HG03460 (cell line): Measurements from ENCODE around the gene COL1A1.

Experiments used
- ATAC-seq: cut with Tn5 transposase; IDR thresholded peaks from one replicate; pipeline ENCODE4 v1.9.1; 2021; ENCODE audit not compliant: unreplicated experiment

COL1A1 gene

DNA sequence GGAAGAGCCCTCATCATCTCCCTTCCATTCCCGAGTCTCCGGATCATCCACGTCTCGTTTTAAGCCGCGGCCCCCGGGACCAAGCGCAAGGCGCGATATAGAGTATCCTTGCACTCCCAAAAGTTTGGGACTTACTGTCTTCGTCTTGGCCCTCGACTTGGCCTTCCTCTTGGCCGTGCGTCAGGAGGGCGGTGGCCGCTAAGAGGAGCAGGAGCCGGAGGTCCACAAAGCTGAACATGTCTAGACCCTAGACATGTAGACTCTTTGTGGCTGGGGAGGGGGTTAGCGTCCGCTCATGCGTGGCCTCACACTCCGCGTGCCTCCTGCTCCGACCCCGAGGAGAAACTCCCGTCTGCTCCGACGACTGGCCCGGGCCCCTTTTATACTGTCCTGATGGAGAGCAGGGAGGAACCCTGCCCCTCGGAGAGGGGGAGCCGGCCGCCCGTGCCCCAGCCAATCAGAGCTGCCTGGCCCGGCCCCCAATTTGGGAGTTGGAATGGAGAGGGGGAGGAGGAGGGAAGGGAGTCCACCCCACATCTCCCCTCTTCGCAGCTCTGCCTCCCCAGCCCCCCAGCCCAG lies at the start of gene COL1A1:
Gene COL1A1, minus strand, starts transcription at position 356 of the 579 bp plus-strand sequence. Its CDS starts 118 bp downstream, at position 238.
- ATAC-seq: no peak

DNA sequence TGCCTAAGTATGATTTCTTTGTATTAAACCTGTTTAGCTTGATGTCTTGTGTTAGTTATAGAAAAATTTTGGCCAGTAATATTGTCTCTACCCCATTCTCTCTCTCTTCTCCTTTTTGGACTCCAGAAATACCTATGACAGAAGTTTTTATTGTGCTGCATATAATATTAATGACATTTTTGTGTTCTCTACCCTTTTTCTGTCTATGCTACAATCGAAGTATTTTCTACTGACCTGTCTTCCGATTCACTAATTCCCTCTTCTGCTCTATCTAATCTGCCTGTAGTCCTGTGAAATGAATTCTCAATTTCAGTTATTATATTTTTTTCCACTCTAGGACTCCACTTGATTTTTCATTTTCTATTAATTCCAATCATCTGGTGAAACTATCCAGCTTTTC lies 46.8 kb upstream of the COL1A1 start:
- ATAC-seq: no peak

DNA sequence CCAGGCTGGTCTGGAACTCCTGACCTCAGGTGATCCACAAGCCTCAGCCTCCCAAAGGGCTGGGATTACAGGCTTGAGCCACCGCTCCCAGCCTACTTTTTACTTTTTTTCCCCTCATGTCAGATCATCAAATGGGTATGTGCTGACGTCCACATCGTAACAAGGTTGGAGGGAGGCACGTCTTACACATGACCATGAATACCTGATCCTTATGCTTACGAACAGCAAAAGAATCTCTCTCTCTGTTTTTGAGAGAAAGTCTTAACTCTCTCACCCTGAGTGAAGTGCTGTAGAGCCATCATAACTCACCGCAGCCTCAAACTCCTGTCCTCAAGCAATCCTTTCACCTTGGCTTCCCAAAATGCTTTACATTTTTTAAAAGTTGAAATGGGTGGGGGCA lies 43.3 kb upstream of the COL1A1 start:
- no peak for ATAC-seq

DNA sequence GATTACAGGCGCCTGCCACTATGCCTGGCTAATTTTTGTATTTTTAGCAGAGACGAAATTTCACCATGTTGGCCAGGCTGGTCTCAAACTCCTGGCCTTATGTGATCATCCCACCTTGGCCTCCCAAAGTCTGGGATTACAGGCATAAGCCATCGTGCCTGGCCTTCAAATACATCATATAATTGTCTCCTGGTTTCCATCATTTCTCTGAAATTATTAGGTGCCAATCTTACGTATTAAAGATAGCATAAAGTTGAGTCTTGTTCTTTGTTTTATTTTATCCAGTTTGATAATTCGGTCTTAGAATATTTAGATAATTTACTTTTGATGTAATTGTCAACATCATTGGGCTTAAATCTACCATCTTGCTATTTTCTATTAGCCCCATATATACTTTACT lies 40.0 kb upstream of the COL1A1 start:
- ATAC-seq: no peak

DNA sequence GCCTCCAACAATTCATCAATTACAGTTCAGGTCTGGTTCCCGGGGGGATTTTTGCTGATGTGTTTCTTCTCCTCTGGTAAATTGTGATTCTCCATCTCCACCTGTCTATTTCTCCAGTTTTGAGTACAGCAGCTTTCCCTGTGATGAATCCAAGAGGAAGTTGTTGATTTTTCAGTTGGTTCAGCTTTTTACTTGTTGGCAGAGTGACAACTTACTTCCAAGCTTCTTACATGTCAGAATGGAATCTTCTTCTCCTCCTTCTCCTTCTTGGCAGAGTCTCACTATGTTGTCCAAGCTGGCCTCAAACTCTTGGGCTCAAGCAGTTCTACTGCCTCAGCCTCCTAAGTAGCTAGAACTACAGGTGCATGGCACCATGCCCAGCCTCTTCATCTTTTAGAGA lies 39.4 kb upstream of the COL1A1 start:
- no peak for ATAC-seq

DNA sequence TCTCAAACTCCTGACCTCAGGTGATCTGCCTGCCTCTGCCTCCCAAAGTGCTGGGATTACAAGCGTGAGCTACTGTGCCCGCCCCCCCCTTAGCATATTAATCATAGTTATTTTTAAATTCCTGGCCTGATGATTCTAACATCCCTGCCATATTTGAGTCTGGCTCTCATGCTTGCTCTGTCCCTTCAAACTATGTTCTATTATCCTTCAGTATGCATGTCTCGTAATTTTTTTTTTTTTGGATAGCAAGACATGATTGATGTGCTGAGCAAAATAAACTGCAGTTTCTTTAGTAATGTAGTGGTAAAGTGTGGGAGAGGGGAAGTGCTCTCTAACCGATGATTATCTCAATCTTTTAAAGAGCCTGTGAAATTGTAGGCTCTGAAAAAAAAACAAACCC lies 38.5 kb upstream of the COL1A1 start:
- no peak for ATAC-seq

DNA sequence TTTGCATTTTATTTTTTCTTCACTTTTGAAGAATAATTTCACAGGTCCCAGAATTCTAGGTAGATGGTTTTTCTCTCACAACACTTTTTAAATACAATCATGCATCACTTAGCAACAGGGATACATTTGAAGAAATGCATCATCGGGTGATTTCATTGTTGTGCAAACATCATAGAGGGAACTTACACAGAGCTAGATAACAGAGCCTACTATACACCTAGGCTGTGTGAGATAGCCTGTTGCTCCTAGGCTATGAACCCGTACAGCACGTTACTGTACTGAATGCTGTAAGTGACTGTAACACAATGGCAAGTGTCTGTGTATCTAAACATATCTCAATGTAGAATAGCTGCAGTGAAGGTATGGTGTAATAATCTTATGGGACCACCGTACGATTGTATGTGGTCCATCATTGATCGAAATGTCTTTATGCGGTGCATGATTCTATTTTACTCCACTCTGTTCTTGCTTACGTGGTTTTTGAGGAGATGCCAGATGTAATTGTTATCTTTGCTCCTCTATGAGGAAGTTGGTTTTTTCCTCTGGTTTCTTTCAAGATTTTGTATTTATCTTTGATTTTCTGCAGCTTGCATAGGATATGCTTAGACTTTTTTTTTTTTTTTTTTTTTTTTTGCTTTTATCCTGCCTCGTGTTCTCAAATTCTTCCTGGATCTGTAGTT lies 37.3 kb upstream of the COL1A1 start:
- ATAC-seq: no peak

DNA sequence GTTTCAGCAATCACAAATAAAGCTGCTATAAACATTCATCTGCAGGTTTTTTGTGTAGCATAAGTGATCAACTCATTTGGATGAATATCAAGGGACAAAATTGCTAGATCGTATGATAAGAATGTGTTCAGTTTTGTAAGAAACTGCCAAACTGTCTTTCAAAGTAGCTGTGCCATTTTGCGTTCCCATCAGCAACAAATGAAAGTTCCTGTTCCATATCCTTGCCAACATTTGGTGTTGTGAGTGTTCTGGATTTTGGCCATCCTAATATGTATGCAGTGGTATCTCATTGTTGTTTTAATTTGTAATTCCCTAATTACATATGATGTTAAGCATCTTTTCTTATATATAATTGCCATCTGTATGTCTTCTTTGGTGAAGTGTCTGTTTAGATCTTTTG lies 36.5 kb upstream of the COL1A1 start:
- no peak for ATAC-seq

DNA sequence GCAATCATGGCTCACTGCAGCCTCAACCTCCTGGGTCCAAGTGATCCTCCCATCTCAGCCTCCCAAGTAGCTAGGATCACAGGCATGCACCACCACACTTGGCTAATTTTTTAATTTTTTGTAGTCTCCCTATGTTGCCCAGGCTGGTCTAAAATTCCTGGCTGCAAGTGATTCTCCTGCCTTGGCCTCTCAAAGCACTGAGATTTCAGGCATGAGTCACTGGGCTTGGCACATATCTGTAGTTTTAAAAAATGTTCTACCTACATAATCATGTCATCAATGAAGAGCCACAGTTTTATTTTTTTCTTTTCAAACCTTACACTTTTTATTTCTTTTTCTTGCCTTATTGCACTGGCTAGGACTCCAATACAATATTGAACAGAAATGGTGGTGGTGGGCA lies 33.1 kb upstream of the COL1A1 start:
- ATAC-seq: no peak

DNA sequence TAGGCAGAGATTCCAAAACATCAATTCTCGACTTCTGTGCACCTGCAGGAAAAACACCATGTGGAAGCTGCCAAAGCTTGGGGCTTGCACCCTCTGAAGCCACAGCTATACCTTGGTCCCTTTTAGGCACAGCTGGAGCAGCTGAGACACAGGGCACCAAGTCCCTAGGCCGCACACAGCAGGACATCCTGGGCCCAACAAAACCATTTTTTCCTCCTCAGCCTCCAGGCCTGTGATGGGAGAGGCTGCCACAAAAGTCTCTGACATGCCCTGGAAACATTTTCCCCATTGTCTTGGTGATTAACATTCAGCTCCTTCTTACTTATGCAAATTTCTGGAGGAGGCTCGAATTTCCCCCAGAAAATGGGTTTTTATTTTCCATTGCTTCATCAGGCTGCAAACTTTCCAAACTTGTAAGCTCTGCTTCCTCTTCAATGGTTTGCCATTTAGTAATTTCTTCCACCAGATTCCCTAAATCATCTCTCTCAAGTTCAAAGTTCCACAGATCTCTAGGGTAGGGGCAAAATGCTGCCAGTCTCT lies 24.3 kb upstream of the COL1A1 start:
- ATAC-seq: no peak

DNA sequence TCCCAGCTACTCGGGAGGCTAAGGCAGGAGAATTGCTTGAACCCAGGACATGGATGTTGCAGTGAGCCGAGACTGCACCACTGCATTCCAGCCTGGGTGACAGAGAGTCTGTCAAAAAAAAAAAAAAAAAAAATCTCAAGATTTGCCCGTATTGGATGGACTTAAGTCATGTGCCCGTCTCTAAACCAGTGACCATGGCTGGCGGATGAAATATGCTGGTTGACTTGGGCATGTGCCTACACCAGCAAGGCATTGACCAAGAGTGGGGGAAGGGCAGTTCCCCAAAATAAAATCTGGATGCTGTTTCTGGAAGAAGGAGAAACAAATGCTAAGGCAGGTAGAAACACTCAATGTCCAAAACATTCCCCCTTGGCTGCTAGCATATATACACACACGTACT lies 21.5 kb upstream of the COL1A1 start:
- no peak for ATAC-seq

DNA sequence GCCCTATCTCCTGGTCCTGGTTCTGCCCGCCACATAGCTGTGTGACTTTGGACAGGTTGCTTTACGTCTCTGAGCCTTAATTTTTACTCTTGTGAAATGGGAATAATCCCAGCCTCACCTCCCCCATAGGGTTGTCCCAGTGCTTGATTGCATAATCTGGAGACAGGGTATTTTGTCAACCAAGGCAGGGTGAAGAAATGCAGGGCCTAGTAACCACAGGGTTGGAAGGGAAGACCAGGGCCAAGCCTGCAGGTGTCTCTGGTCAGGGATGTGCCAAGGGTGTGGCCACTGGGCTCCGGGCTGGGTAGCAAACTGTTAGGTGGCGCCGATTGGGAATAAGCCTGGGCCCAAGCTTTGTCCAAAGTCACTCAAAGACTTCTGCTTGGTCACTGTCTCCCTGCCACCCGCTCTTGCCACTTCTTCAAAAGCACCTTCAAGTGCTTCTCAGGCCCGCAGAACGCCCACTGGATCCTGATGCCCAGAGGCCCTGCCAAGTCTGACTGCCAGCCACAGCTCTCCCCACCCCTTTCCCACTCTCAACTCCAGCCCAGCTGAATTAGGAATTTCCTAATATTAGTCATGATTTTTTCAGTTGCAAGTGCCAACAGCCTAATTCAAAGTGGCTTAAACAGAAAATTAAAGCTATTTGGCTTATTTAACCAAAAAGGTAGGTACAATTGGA lies 20.6 kb upstream of the COL1A1 start:
- ATAC-seq: no peak

DNA sequence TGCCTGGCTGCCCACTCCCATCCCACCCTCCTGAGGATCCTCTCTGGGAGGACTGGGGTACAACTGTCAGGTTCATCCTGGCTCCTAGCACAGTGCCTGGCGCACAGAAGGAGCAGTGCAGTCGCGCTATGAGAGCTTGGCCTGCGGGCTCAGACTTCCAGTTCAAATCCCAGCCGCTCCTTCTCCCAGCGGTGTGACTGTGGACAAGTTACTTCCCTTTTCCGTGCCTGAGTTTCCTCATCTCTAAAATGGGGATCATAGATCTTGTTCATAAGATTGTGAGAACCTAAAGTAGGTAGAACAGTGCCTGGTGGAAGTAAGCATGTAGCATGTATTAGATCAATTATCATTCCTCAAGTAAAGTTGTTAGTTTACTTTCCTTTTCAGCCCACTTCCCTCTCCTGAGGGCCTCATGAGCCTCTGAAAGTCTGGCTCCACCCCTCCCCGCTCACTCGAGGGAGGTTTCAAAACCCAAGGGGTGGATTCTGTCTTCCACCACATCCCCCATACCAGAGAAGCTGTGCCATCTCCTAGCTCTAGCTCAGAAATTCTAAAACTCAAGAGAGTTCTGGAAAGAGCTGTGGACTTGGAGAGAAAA lies 19.9 kb upstream of the COL1A1 start:
- ATAC-seq: no peak

DNA sequence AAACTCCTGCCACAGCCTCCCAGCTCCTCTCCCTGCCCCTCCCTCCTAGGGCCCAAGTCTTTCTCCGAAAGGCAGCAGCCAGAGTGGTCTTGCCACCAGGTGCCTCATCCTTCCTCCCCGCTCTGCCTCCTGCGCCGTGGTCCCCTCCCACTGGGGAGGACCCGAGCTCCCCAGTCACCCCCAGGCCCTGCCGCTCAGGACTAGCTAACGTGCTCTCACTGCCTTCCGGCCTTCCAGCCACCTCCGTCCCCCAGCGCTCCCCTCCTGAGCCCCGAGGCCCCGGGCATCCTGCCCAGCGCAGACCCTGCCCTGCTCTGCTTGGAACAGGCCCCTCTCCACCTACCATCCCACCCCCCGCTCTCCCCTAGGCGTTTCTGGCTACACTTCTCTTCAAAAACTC lies 19.4 kb upstream of the COL1A1 start:
- ATAC-seq: no peak

DNA sequence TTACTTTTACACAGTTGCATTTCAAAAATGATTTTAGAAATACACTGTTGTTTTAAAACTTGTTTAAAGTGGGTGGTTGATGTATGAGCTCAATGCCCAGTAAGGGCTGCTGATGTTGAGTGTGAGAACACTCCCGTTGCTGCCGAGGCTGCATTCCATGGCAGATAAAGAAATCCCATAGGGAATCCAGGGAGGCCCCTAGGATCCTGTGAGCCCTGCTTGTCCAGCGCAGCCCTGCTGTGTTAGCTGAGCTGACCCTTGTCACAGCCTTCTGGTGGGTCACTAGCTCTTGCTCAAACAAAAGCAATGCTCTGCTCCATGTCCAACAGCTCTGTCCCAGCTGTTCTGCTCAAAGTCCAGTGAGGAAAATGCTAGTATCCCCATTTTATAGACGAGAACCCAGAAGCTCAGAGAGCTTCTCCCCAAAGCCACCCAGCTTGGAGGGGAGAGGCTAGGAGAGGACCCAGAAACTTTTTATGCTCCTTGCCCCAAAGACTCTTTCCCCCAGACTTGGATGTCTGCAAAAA lies 18.6 kb upstream of the COL1A1 start:
- ATAC-seq: no peak

DNA sequence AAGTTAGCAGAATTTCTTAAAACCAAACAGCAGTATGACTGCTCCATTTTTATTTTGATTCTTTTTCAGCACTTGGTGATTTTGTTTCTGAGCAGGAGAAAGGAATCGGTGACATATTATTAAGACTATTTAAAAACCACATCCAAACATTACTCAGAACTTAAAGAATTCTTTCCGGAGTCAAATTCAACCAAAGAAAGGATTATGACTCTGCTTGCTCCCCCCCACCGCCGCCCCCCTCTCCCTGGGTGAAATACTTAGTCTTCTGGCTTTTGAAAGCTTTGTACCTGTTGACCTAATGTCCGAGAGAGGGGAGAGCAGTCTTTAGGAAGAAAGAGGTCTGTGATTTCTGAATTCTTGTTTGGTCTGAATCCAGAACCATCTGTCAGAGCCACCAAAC lies 17.9 kb upstream of the COL1A1 start:
- ATAC-seq: no peak

DNA sequence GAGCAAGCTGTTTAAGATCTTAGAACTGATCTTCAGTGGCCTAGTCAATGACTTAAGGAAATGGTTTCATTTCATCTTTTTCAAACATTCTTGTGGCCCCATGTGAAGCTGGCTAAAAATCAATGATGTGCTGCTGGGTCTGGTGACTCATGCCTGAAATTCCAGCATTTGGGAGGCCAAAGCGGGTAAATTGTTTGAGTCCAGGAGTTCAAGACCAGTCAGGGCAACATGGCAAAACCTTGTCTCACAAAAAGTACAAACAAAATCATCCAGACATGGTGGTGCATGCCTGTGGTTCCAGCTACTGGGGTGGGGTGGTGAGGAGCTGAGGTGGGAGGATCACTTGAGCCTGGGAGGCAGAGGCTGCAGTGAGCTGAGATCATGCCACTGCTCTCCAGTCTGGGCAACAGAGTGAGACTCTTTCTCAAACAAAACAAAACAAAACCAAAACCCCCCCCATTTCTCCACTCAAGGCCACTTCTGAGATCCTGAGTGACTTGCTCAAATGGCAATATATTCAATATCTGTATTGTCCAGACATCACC lies 17.4 kb upstream of the COL1A1 start:
- ATAC-seq: no peak

DNA sequence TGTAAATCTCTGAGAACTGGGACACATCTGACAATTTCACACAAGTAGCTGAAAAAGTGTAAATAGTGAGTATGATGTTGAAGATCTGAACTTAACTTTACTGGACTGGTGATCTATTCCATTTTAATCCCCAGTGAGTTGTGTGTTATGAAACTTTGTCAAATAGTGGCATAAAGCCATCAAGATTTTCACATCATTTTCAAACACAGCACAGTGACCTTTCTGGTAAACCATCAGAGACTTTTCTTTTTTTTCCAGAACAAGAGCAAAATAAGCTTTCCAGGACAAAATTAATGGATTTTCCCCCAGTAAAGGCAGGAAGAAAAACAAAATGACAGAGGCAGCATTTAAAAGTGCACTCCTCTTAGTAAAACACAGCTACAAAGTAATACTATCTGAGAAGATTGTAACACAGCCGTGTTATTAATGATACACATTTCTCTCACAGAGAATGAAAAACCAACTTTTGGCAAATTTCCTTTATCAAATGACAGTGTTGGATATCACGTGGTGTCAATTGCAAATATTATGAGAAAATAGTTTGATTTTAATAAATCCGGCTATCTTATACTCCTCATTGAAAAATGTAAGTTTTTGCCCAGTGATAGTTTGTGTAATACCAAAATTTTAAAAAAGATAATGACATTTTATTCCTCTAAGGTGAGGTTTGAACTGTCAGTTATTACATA lies 16.8 kb upstream of the COL1A1 start:
- no peak for ATAC-seq

DNA sequence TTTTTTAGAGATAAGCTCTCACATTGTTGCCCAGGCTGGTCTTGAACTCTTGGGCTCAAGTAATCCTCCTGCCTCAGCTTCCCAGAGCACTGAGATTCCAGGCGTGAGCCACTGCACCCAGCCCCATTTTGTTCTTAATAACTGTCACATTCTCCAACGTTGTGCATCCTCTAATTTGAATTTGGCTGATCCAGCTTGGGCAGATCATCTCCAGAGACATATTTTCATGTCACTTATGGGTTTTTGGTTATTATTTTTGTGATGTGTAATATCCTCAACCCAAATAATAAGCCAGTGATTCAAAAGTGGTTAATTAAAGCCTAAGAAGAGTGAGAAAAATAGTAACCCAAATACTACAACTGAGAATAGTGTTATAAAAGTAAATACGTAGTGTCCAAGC lies 16.2 kb upstream of the COL1A1 start:
- no peak for ATAC-seq

DNA sequence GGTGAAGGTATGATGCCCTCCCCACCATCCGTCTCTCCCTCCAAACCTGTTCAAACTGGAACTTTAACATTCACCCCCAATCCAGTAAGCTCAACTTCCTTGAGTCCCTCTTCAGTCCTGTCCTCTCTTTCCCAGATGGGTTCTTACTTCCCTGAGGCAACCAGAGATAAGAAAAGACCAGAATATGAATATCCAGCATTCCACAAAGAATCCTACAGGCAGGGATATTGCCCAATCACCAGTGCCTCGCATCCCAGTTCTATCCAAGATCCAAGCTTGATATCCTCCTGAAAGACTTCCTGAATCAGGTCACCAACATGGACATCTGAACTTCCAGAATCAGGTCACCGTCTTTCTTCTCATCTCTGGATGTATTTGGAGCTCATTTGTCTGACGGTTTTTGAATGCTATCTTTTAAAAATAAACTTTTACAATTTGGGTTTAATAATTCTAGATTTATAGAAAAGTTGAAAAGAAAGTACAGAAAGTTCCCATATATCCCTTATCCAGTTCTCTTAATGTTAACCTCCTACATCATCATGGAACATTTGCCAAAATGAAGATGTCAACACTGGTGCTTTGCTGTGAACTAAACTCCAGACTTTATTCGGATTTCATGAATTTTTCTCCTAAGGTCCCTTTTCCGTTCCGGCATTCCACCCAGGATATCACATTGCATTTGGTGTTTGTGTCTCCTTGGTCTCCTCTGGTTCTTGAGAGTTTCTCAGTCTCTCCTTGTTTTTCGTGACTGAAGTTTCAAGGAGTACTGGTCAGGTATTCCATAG lies 13.7 kb upstream of the COL1A1 start:
- ATAC-seq: no peak
